Posterior vena cava (tissue), 2 donors: ENCODE data around the gene SEC23IP. TPM values are rescaled to one million over a fixed set of nuclear protein-coding genes. Genes with fewer than 3 reads are reported as not detected.

Experiments
- DNase-seq: peaks from one replicate; pipeline ENCODE4 v3.0.0-alpha.2; 2020; ENCODE audit warnings: low spot score
- intact Hi-C, 2 donors: fragments of 100-400 bp; cut with DNase I; formaldehyde crosslinking; loops; one replicate each; pipeline versions ENCODE4 v1.14.1 to v1.14.2; 2022 to 2023
- microRNA-seq, 2 donors: library from miRNA; unstranded; fragments of <30 nt; microRNA quantifications; one replicate each; pipeline ENCODE4 v1.2.0, GENCODE V29; 2020 to 2021; ENCODE audit warnings: borderline microRNAs expressed in 2 of 2
- total RNA-seq, 2 donors: library from RNA; stranded (reverse); fragmentation: NEBNext Ultra II Directional; extraction: Animal tissue kit (Norgen Biotek cat#: 25700); gene quantifications; one replicate each; pipeline ENCODE4 v1.2.1, GENCODE V29; 2021
- donor health status: DM: yes; HTN: yes; CAD: no.
- donor health status: DM: yes; HTN: yes; CAD: no.

SEC23IP gene
- total RNA-seq, 2 donors from 2014 or later: 45.0 to 45.8 TPM

GRCh38 chr10:119989966-119990365 lies 97.4 kb downstream of the SEC23IP start:
- DNase-seq: no peak

DNA sequence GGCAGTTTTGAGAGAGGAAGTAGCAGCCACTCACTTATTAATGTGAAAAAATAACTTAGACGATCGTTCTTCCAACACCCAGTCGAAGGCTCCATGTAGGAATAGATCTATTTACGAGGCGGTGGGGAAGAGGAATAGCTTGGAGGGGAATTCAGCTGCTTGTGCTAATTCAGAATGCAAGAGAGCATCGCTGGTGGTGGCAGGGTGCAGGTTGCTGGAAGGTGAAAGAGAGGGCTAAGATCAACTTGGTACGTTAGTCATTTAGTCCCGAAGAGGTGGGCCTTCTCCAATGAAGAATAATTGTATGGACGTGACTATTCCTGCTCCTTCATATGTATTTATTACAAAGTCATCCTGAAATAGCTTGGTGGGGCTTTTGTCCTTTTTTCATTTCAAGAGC lies 98.5 kb downstream of the SEC23IP start:
- intact Hi-C loops: no loop called here
- DNase-seq: no peak

More at GRCh38 chr10:119989966-119990365, 97.4 kb downstream of the SEC23IP start:
- intact Hi-C loops: no loop called here

- intact Hi-C loops: no loop called here
- no peak for DNase-seq
These were observed 99.3 kb downstream of the SEC23IP start for GRCh38 chr10:119991816-119992215.

Small RNA genes lying within 50 kb of the gene (microRNA-seq; reads per million reads assigned to microRNA genes)
- gene MIR4682: 0 reads per million in 2 donors

Other genes with a start within 250 kb of the SEC23IP start
- gene BAG3, start 241.3 kb upstream of the SEC23IP start, total RNA-seq: 10 to 100 TPM; 52.6 to 65.2 TPM
- gene INPP5F, start 166.7 kb upstream of the SEC23IP start, total RNA-seq: 10 to 100 TPM; 10.5 to 21.9 TPM
- 10 to 100 TPM; 42.7 to 50.5 TPM for gene MCMBP, start 19.9 kb upstream of the SEC23IP start, total RNA-seq